NCI-H460 (cell line): Measurements from ENCODE around the gene ZNF460. TPM values are rescaled to one million over a fixed set of nuclear protein-coding genes. Genes with fewer than 3 reads are reported as not detected.
"Not testable (repeated sequence)": the region's sequence is repeated elsewhere in the genome, so short reads cannot be mapped to it uniquely, and the experiment has no call there.

Experiments
- DNase-seq: peaks from one replicate; pipeline ENCODE4 v3.0.0-alpha.2; 2016; ENCODE audit warnings: low read depth; ENCODE audit errors: extremely low read depth
- polyA plus RNA-seq: library from polyadenylated mRNA; depleted of rRNA; stranded (reverse); fragments of >200 nt; gene quantifications from 2 replicates; pipeline ENCODE4 v1.2.3, GENCODE V29; 2014; cell fraction: nucleus; rRNA removed
- total RNA-seq: library from RNA; depleted of rRNA; stranded (reverse); fragments of >200 nt; shearing (Covaris generic); gene quantifications from 2 replicates; pipeline ENCODE4 v1.2.3, GENCODE V29; 2014; rRNA removed

Gene ZNF460
- 42.3 and 45.7 TPM in 2 replicates for total RNA-seq
- 6.3 and 7.1 TPM in 2 replicates for polyA plus RNA-seq

GRCh38 chr19:57280165-57280961 is at the start of gene ZNF460:
ZNF460 (plus strand) TSS chr19:57280485; CDS start chr19:57280807, 322 bp downstream.
- peak; percentile 92 for DNase-seq

- DNase-seq, result no peak
Observed at GRCh38 chr19:57231686-57232085, 48.6 kb upstream of the ZNF460 start.

GRCh38 chr19:57233207-57233606 is 47.1 kb upstream of the ZNF460 start:
- no peak for DNase-seq

GRCh38 chr19:57239982-57240310 is 40.3 kb upstream of the ZNF460 start:
- DNase-seq, result no peak

- DNase-seq, result peak; percentile 83
Observed at GRCh38 chr19:57240311-57241090, 39.8 kb upstream of the ZNF460 start, which contains the start of gene ZNF805. ZNF805 (plus strand) TSS chr19:57240632; CDS start chr19:57240892, 260 bp downstream.

- no peak for DNase-seq
Observed at GRCh38 chr19:57241176-57241575, 39.1 kb upstream of the ZNF460 start.

GRCh38 chr19:57242821-57243220 is 37.5 kb upstream of the ZNF460 start:
- DNase-seq, result no peak

- no peak for DNase-seq
Observed at GRCh38 chr19:57244513-57244912, 35.8 kb upstream of the ZNF460 start.

GRCh38 chr19:57245066-57245465 is 35.2 kb upstream of the ZNF460 start:
- DNase-seq, result no peak

- no peak for DNase-seq
Observed at GRCh38 chr19:57245959-57246358, 34.3 kb upstream of the ZNF460 start.

GRCh38 chr19:57248646-57249045 is 31.6 kb upstream of the ZNF460 start:
- no peak for DNase-seq

GRCh38 chr19:57249329-57249728 is 31.0 kb upstream of the ZNF460 start:
- DNase-seq, result no peak

GRCh38 chr19:57253767-57254166 is 26.5 kb upstream of the ZNF460 start:
- not testable (repeated sequence) for DNase-seq

- DNase-seq, result no peak
Observed at GRCh38 chr19:57262044-57262443, 18.2 kb upstream of the ZNF460 start.

GRCh38 chr19:57263244-57263741 is 17.0 kb upstream of the ZNF460 start:
- DNase-seq, result no peak

- DNase-seq, result no peak
Observed at GRCh38 chr19:57267291-57267690, 13.0 kb upstream of the ZNF460 start.

- no peak for DNase-seq
Observed at GRCh38 chr19:57269515-57270250, 10.6 kb upstream of the ZNF460 start.

- DNase-seq, result no peak
Observed at GRCh38 chr19:57271280-57271679, 9.0 kb upstream of the ZNF460 start.

GRCh38 chr19:57273014-57273413 is 7.3 kb upstream of the ZNF460 start:
- DNase-seq, result no peak

- DNase-seq, result no peak
Observed at GRCh38 chr19:57276430-57276829, 3.9 kb upstream of the ZNF460 start.

- DNase-seq, result not testable (repeated sequence)
Observed at GRCh38 chr19:57278481-57278880, 1.8 kb upstream of the ZNF460 start.
